ENCODE data around the gene TBC1D32. TPM values are rescaled to one million over a fixed set of nuclear protein-coding genes. Genes with fewer than 3 reads are reported as not detected.
"Not testable (repeated sequence)": the region's sequence is repeated elsewhere in the genome, so short reads cannot be mapped to it uniquely, and the experiment has no call there.

TBC1D32 gene
- total RNA-seq, 2 experiments from 2014 or later, result 9.4 to 9.8 TPM

- Histone ChIP-seq H3K4me1 (ENCODE audit: insufficient read depth, low read length) (no peaks in the 10 kb centered on the region), H3K27me3 (ENCODE audit: control insufficient read depth in 1 of 2, insufficient read depth in 2 of 2, low read length in 2 of 2) (no peaks in the 10 kb centered on the region), H3K27ac (ENCODE audit: low read depth in 1 of 2, low read length in 2 of 2) (no peak overlapping the region), H3K36me3 (ENCODE audit: insufficient read depth, low read length) (peaks cover 8% of the 10 kb centered on the region), H3K4me3 (ENCODE audit: low read length) (no peak overlapping the region), H3K9me3 (ENCODE audit: control insufficient read depth in 1 of 2, insufficient read depth in 1 of 2, low read length in 2 of 2) (peaks cover 13 to 14% of the 10 kb centered on the region in 2 experiments)
- POLR2A ChIA-PET, result no interaction called here
- H3K36me3 Mint-ChIP-seq (ENCODE audit: low read depth), result peaks cover 83% of the 10 kb centered on the region
- intact Hi-C loops (cut with DNase I, micrococcal nuclease), result no loop called here
- H3K4me1 Mint-ChIP-seq (ENCODE audit: low read depth), result no peaks in the 10 kb centered on the region
- TF ChIP-seq CTCF (IDR thresholded peaks at IDR 0.05), result no peak
- DNase-seq (no peak), ATAC-seq (ENCODE audit: poor library complexity) (no peak)
- peaks cover 9% of the 10 kb centered on the region for H3K9me3 Mint-ChIP-seq
- no peak overlapping the region for H3K4me3 Mint-ChIP-seq
- H3K27me3 Mint-ChIP-seq, result no peaks in the 10 kb centered on the region
- CTCF ChIA-PET, result no interaction called here
- no peak overlapping the region for H3K27ac Mint-ChIP-seq
Observed at GRCh38 chr6:121210943-121211342, 123.3 kb downstream of the TBC1D32 start.

- ChIA-PET POLR2A (no interaction called here), CTCF (no interaction called here)
- Mint-ChIP-seq H3K27ac (no peak overlapping the region), H3K4me1 (ENCODE audit: low read depth) (no peaks in the 10 kb centered on the region), H3K36me3 (ENCODE audit: low read depth) (peaks cover 45% of the 10 kb centered on the region), H3K4me3 (no peak overlapping the region), H3K27me3 (no peaks in the 10 kb centered on the region), H3K9me3 (no peaks in the 10 kb centered on the region)
- Histone ChIP-seq H3K4me3 (ENCODE audit: low read length) (no peak overlapping the region), H3K4me1 (ENCODE audit: insufficient read depth, low read length) (no peaks in the 10 kb centered on the region), H3K27me3 (ENCODE audit: control insufficient read depth in 1 of 2, insufficient read depth in 2 of 2, low read length in 2 of 2) (no peaks in the 10 kb centered on the region), H3K27ac (ENCODE audit: low read depth in 1 of 2, low read length in 2 of 2) (no peak overlapping the region), H3K36me3 (ENCODE audit: insufficient read depth, low read length) (no peaks in the 10 kb centered on the region), H3K9me3 (ENCODE audit: control insufficient read depth in 1 of 2, insufficient read depth in 1 of 2, low read length in 2 of 2) (no peaks in the 10 kb centered on the region)
- intact Hi-C loops (cut with DNase I, micrococcal nuclease), result no loop called here
- TF ChIP-seq CTCF (IDR thresholded peaks at IDR 0.05), result no peak
- ATAC-seq (ENCODE audit: poor library complexity), result no peak
- DNase-seq, result no peak
Observed at GRCh38 chr6:121205569-121205968, 128.7 kb downstream of the TBC1D32 start.

- CTCF ChIA-PET, result no interaction called here
- no peak for ATAC-seq (ENCODE audit: poor library complexity)
- intact Hi-C loops (cut with DNase I, micrococcal nuclease), result no loop called here
Observed at GRCh38 chr6:121201105-121201504, 133.2 kb downstream of the TBC1D32 start.

GRCh38 chr6:121196042-121196441 is 138.2 kb downstream of the TBC1D32 start:
- DNase-seq; H3K36me3 ChIP-seq (ENCODE audit: insufficient read depth, low read length); H3K4me1 Mint-ChIP-seq (ENCODE audit: low read depth); H3K27ac Mint-ChIP-seq; POLR2A ChIA-PET; H3K4me1 ChIP-seq (ENCODE audit: insufficient read depth, low read length); intact Hi-C loops (cut with DNase I, micrococcal nuclease); H3K27me3 Mint-ChIP-seq; CTCF ChIA-PET; H3K4me3 Mint-ChIP-seq; H3K9me3 Mint-ChIP-seq; H3K27me3 ChIP-seq (ENCODE audit: control insufficient read depth in 1 of 2, insufficient read depth in 2 of 2, low read length in 2 of 2); H3K9me3 ChIP-seq (ENCODE audit: control insufficient read depth in 1 of 2, insufficient read depth in 1 of 2, low read length in 2 of 2); H3K27ac ChIP-seq (ENCODE audit: low read depth in 1 of 2, low read length in 2 of 2); ATAC-seq (ENCODE audit: poor library complexity); H3K4me3 ChIP-seq (ENCODE audit: low read length): not testable (repeated sequence)
- H3K36me3 Mint-ChIP-seq (ENCODE audit: low read depth), result peaks cover 61% of the 10 kb centered on the region

More at GRCh38 chr6:121201105-121201504, 133.2 kb downstream of the TBC1D32 start:
- H3K9me3 Mint-ChIP-seq, result no peaks in the 10 kb centered on the region
- Histone ChIP-seq H3K4me3 (ENCODE audit: low read length) (no peak overlapping the region), H3K27ac (ENCODE audit: low read depth in 1 of 2, low read length in 2 of 2) (no peak overlapping the region), H3K9me3 (ENCODE audit: control insufficient read depth in 1 of 2, insufficient read depth in 1 of 2, low read length in 2 of 2) (no peaks in the 10 kb centered on the region), H3K4me1 (ENCODE audit: insufficient read depth, low read length) (no peaks in the 10 kb centered on the region), H3K36me3 (ENCODE audit: insufficient read depth, low read length) (no peaks in the 10 kb centered on the region), H3K27me3 (ENCODE audit: control insufficient read depth in 1 of 2, insufficient read depth in 2 of 2, low read length in 2 of 2) (no peaks in the 10 kb centered on the region)
- TF ChIP-seq CTCF (IDR thresholded peaks at IDR 0.05), result no peak
- H3K27me3 Mint-ChIP-seq, result no peaks in the 10 kb centered on the region
- H3K27ac Mint-ChIP-seq, result no peak overlapping the region
- no peaks in the 10 kb centered on the region for H3K4me1 Mint-ChIP-seq (ENCODE audit: low read depth)
- POLR2A ChIA-PET, result no interaction called here
- no peak for DNase-seq
- H3K4me3 Mint-ChIP-seq, result no peak overlapping the region
- peaks cover 35% of the 10 kb centered on the region for H3K36me3 Mint-ChIP-seq (ENCODE audit: low read depth)

All from CD4-positive, alpha-beta T cell (primary cell).